Brain microvascular endothelial cell (primary cell): Measurements from ENCODE around the gene ACMSD.

Source experiments
- DNase-seq: peaks from one replicate; pipeline ENCODE4 v3.0.0-alpha.2; 2020
- H3K27ac ChIP-seq: fragments of 250-450 bp; sonication (Bioruptor Pico); 2 replicates; pipeline ENCODE4 v1.5.1; 2020; ENCODE audit warnings: mild to moderate bottlenecking, moderate library complexity
- H3K27me3 ChIP-seq: fragments of 250-450 bp; sonication (Bioruptor Pico); replicated peaks from 2 replicates; pipeline ENCODE4 v1.5.1; 2020; ENCODE audit warnings: mild to moderate bottlenecking
- H3K36me3 ChIP-seq: fragments of 250-450 bp; sonication (Bioruptor Pico); replicated peaks from 2 replicates; pipeline ENCODE4 v1.5.1; 2020; ENCODE audit warnings: mild to moderate bottlenecking
- H3K4me3 ChIP-seq: 2 replicates; pipeline ENCODE4 v1.5.1; 2011; ENCODE audit warnings: low read depth, mild to moderate bottlenecking, control low read depth, low read length, moderate library complexity
- CTCF ChIP-seq: IDR thresholded peaks from 2 replicates; pipeline ENCODE4 v1.5.1; 2011; ENCODE audit warnings: low read depth, mild to moderate bottlenecking, moderate library complexity, low read length, control low read depth, inconsistent platforms; ENCODE audit errors: missing control alignments
- in situ Hi-C: cut with HindIII; loops from 2 replicates; pipeline ENCODE4 v1.10.0; 2017; ENCODE audit warnings: low sequenced_read_pairs, low pct_ligation_motif_present

The ACMSD gene

GRCh38 chr2:134863446-134863845, 25.0 kb downstream of the ACMSD start:
- Histone ChIP-seq H3K27me3 (no peaks in the 10 kb centered on the region), H3K36me3 (no peaks in the 10 kb centered on the region), H3K4me3 (no peak overlapping the region), H3K27ac (no peak overlapping the region)
- in situ Hi-C loops = no loop called here
- TF ChIP-seq CTCF = no peak
- DNase-seq = no peak

- no peaks in the 10 kb centered on the region for H3K36me3 ChIP-seq
- no peaks in the 10 kb centered on the region for H3K27me3 ChIP-seq
- no peak overlapping the region for H3K27ac ChIP-seq
- H3K4me3 ChIP-seq = no peak overlapping the region
- in situ Hi-C loops = no loop called here
- no peak for TF ChIP-seq CTCF
- no peak for DNase-seq
These were observed 26.8 kb downstream of the ACMSD start for GRCh38 chr2:134865067-134865787.

- Histone ChIP-seq H3K27me3 (no peaks in the 10 kb centered on the region), H3K36me3 (no peaks in the 10 kb centered on the region), H3K4me3 (no peak overlapping the region), H3K27ac (no peak overlapping the region)
- no peak for TF ChIP-seq CTCF
- in situ Hi-C loops = no loop called here
- peak; percentile 8 for DNase-seq
These were observed 28.2 kb downstream of the ACMSD start for GRCh38 chr2:134866498-134867099.

GRCh38 chr2:134869946-134870736, 31.7 kb downstream of the ACMSD start:
- in situ Hi-C loops = no loop called here
- no peak for DNase-seq

GRCh38 chr2:134873152-134873551, 34.7 kb downstream of the ACMSD start:
- no peak for DNase-seq
- in situ Hi-C loops = no loop called here
- no peak for TF ChIP-seq CTCF
- no peak overlapping the region for H3K27ac ChIP-seq
- no peaks in the 10 kb centered on the region for H3K27me3 ChIP-seq
- H3K36me3 ChIP-seq = no peaks in the 10 kb centered on the region
- no peak overlapping the region for H3K4me3 ChIP-seq

More at GRCh38 chr2:134869946-134870736, 31.7 kb downstream of the ACMSD start:
- Histone ChIP-seq H3K27ac (no peak overlapping the region), H3K27me3 (no peaks in the 10 kb centered on the region), H3K36me3 (no peaks in the 10 kb centered on the region), H3K4me3 (no peak overlapping the region)
- TF ChIP-seq CTCF = no peak
